ENCODE results near the gene DAAM2. TPM values are rescaled to one million over a fixed set of nuclear protein-coding genes. Genes with fewer than 3 reads are reported as not detected.

Gene DAAM2
- total and polyA plus RNA-seq, 4 donors: 1.9 to 17.0 (median 4.4) TPM

DNA sequence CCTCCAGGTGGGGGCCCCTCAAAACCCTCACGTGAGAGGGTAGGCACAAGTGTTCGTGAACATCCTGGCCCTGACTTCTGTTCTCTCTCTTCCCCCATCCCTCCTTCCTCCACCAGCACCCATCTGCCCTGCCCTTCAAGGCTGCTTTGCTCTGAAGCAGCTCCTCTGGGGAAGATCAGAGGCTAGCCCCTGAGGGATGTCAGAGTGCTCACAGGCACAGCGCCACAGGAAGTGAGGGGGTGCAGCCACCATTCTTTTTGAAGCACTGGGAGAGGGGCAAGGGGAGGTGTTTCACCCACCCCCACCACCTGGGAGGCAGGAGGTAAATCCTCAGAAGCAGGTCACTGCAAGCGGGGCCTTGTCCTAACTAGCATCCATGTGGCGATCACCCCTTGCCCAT, 130.6 kb downstream of the DAAM2 start:
- Histone ChIP-seq H3K4me1 (ENCODE audit: control insufficient read depth in 4 of 4, insufficient read depth in 4 of 4, low read length in 3 of 4) (peaks cover 20 to 69% (median 61%) of the 10 kb centered on the region in 4 donors), H3K4me3 (ENCODE audit: low read depth in 1 of 3, low read length in 3 of 3) (no peak overlapping the region), H3K27me3 (ENCODE audit: control insufficient read depth in 4 of 4, insufficient read depth in 4 of 4, low read length in 3 of 4) (no peaks in the 10 kb centered on the region), H3K36me3 (ENCODE audit: control insufficient read depth in 4 of 4, insufficient read depth in 3 of 4, low read depth in 1 of 4, low read length in 3 of 4) (peaks cover 0 to 13% (median 7%) of the 10 kb centered on the region in 4 donors), H3K9me3 (ENCODE audit: control insufficient read depth in 4 of 4, low read length in 3 of 4) (no peaks in the 10 kb centered on the region), H3K9ac (ENCODE audit: low read depth in 1 of 2, low read length in 2 of 2) (no peak overlapping the region), H3K27ac (ENCODE audit: low read depth in 1 of 2, low read length in 2 of 2) (peak overlapping the region; percentile 77 to 93)
- TF ChIP-seq HNF4A (conservative IDR thresholded peaks at IDR 0.05) (no peak), NR2F2 (IDR thresholded peaks at IDR 0.05) (no peak), HNF4G (IDR thresholded peaks at IDR 0.05) (no peak)
- TF ChIP-seq, protein P1, sequence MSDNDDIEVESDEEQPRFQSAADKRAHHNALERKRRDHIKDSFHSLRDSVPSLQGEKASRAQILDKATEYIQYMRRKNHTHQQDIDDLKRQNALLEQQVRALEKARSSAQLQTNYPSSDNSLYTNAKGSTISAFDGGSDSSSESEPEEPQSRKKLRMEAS (IDR thresholded peaks at IDR 0.05): no peak
- WGBS: 94% methylated on average over 5 of the region's 5 CpGs
- DNase-seq (ENCODE audit: low spot score): no peak

- WGBS: 33% methylated on average over 5 of the region's 5 CpGs
- peaks cover 17 to 64% (median 56%) of the 10 kb centered on the region in 4 donors for H3K4me1 ChIP-seq (ENCODE audit: control insufficient read depth in 4 of 4, insufficient read depth in 4 of 4, low read length in 3 of 4)
Observed at GRCh38 chr6:39923394-39923793, 131.2 kb downstream of the DAAM2 start.

More at GRCh38 chr6:39923394-39923793, 131.2 kb downstream of the DAAM2 start:
- no peaks in the 10 kb centered on the region for H3K27me3 ChIP-seq (ENCODE audit: control insufficient read depth in 4 of 4, insufficient read depth in 4 of 4, low read length in 3 of 4)
- H3K9me3 ChIP-seq (ENCODE audit: control insufficient read depth in 4 of 4, low read length in 3 of 4): no peaks in the 10 kb centered on the region
- DNase-seq (ENCODE audit: low spot score): no peak
- H3K4me3 ChIP-seq (ENCODE audit: low read depth in 1 of 3, low read length in 3 of 3): no peak overlapping the region
- TF ChIP-seq, protein P1 (IDR thresholded peaks at IDR 0.05): peak; percentile 95
- peak; percentile 61 for TF ChIP-seq HNF4G (IDR thresholded peaks at IDR 0.05)
- peak; percentile 74 for TF ChIP-seq YY1 (IDR thresholded peaks at IDR 0.05)
- TF ChIP-seq HNF4A (conservative IDR thresholded peaks at IDR 0.05): peak; percentile 71 to 87
- TF ChIP-seq CTCF (IDR thresholded peaks at IDR 0.05; ENCODE audit: low read depth, low read length, missing input control): no peak
- TF ChIP-seq, protein P2, sequence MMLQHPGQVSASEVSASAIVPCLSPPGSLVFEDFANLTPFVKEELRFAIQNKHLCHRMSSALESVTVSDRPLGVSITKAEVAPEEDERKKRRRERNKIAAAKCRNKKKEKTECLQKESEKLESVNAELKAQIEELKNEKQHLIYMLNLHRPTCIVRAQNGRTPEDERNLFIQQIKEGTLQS (IDR thresholded peaks at IDR 0.05): no peak
- peak; percentile 49 for TF ChIP-seq FOXA2 (IDR thresholded peaks at IDR 0.05)
- TF ChIP-seq, protein P3, sequence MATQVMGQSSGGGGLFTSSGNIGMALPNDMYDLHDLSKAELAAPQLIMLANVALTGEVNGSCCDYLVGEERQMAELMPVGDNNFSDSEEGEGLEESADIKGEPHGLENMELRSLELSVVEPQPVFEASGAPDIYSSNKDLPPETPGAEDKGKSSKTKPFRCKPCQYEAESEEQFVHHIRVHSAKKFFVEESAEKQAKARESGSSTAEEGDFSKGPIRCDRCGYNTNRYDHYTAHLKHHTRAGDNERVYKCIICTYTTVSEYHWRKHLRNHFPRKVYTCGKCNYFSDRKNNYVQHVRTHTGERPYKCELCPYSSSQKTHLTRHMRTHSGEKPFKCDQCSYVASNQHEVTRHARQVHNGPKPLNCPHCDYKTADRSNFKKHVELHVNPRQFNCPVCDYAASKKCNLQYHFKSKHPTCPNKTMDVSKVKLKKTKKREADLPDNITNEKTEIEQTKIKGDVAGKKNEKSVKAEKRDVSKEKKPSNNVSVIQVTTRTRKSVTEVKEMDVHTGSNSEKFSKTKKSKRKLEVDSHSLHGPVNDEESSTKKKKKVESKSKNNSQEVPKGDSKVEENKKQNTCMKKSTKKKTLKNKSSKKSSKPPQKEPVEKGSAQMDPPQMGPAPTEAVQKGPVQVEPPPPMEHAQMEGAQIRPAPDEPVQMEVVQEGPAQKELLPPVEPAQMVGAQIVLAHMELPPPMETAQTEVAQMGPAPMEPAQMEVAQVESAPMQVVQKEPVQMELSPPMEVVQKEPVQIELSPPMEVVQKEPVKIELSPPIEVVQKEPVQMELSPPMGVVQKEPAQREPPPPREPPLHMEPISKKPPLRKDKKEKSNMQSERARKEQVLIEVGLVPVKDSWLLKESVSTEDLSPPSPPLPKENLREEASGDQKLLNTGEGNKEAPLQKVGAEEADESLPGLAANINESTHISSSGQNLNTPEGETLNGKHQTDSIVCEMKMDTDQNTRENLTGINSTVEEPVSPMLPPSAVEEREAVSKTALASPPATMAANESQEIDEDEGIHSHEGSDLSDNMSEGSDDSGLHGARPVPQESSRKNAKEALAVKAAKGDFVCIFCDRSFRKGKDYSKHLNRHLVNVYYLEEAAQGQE (IDR thresholded peaks at IDR 0.05): peak; percentile 31
- peak; percentile 50 for TF ChIP-seq NR2F2 (IDR thresholded peaks at IDR 0.05)
- no peak for TF ChIP-seq TAF1 (conservative IDR thresholded peaks at IDR 0.05)
- TF ChIP-seq SP1 (IDR thresholded peaks at IDR 0.05): peak; percentile 88
- TF ChIP-seq FOXA1 (IDR thresholded peaks at IDR 0.05): peak; percentile 32
- TF ChIP-seq EGR1 (IDR thresholded peaks at IDR 0.05; ENCODE audit: low read depth in 2 of 2): peak in 1 of 2 donors; percentile 85
- no peak for TF ChIP-seq GABPA (IDR thresholded peaks at IDR 0.05 in 1 of 2, conservative IDR thresholded peaks at IDR 0.05 in 1 of 2)
- TF ChIP-seq, protein P4, sequence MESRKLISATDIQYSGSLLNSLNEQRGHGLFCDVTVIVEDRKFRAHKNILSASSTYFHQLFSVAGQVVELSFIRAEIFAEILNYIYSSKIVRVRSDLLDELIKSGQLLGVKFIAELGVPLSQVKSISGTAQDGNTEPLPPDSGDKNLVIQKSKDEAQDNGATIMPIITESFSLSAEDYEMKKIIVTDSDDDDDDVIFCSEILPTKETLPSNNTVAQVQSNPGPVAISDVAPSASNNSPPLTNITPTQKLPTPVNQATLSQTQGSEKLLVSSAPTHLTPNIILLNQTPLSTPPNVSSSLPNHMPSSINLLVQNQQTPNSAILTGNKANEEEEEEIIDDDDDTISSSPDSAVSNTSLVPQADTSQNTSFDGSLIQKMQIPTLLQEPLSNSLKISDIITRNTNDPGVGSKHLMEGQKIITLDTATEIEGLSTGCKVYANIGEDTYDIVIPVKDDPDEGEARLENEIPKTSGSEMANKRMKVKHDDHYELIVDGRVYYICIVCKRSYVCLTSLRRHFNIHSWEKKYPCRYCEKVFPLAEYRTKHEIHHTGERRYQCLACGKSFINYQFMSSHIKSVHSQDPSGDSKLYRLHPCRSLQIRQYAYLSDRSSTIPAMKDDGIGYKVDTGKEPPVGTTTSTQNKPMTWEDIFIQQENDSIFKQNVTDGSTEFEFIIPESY (IDR thresholded peaks at IDR 0.05): peak; percentile 32
- peak; percentile 89 to 94 for TF ChIP-seq RXRA (IDR thresholded peaks at IDR 0.05)
- peak; percentile 24 to 50 for TF ChIP-seq RAD21 (IDR thresholded peaks at IDR 0.05)
- TF ChIP-seq JUND (IDR thresholded peaks at IDR 0.05): peak in 1 of 2 donors; percentile 70
- peak overlapping the region; percentile 77 to 93 for H3K27ac ChIP-seq (ENCODE audit: low read depth in 1 of 2, low read length in 2 of 2)
- H3K36me3 ChIP-seq (ENCODE audit: control insufficient read depth in 4 of 4, insufficient read depth in 3 of 4, low read depth in 1 of 4, low read length in 3 of 4): peaks cover 0 to 13% (median 7%) of the 10 kb centered on the region in 4 donors
- no peak overlapping the region for H3K9ac ChIP-seq (ENCODE audit: low read depth in 1 of 2, low read length in 2 of 2)

Data from liver (tissue), 9 donors.